ENCODE measurements around the gene LANCL3.
"Not testable (repeated sequence)": the region's sequence is repeated elsewhere in the genome, so short reads cannot be mapped to it uniquely, and the experiment has no call there.

The LANCL3 gene

DNA sequence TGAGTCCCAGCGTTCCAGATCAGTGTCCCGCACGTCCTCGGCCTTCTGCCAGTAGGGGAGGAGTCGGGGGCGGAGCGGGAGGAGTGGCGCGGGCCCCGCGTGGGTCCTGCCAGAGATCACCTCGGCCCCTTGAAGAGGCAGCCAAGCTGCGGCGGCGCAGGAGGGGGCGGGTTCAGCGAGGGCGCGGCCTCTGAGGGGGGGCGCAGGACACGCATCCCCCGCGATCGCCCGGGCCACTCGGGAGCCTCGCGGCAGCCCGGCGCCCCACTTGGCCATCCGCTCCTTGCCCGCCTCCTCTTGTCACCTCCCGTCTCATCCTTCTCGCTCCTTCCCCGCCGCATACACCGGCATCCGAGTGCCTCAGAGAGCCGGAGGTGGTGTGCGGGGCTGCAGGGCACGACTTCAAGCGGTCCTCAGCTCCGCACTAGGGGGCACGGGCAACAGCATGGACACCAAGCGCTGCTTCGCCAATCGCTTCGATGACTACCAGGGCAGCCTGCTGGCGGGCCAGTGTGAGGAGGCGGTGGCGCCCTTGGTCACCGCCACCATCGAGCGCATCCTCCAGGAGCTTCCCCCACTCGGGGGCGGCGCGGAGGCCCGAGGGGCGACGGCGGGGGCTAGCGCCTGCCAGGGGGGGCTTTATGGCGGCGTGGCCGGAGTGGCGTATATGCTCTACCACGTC, at the start of gene LANCL3:
Gene LANCL3 (plus strand): TSS at position 236 of the 682 bp plus-strand sequence. CDS start 210 bp downstream, at position 446.
- not testable (repeated sequence) for DNase-seq

DNA sequence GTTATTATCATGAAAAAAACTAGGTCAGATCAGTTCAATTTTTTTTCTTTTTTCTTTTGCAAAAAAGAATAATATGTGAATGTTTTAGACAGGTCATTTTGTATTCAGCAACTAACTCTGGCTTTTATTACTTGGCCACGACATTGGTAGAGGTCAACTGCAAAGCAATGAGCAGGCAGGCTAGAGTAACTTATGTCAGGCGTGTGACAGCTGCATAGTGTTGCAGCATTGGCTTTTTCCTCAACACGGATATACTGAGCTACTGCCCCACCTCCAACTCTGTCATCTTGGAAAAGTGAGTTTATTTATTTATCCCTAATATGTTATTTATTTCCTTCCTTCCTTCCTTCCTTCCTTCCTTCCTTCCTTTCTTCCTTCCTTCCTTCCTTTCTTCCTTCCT, 47.8 kb upstream of the LANCL3 start:
- not testable (repeated sequence) for DNase-seq

DNA sequence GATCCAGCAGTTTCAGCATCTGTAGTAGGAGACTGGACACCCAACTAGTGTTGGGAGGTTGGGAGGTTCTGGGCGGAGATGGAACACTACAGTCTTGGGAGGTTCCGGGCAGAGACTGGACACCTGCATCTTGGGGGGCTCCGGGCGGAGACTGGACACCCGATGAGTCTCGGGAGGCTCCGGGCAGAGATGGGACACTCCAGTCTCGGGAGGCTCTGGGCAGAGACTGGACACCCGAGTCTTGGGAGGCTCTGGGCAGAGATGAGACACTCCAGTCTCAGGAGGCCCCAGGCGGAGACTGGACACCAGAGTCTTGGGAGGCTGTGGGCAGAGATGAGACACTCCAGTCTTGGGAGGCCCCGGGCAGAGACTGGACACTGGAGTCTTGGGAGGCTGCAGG, 29.5 kb upstream of the LANCL3 start:
- DNase-seq, result no peak

DNA sequence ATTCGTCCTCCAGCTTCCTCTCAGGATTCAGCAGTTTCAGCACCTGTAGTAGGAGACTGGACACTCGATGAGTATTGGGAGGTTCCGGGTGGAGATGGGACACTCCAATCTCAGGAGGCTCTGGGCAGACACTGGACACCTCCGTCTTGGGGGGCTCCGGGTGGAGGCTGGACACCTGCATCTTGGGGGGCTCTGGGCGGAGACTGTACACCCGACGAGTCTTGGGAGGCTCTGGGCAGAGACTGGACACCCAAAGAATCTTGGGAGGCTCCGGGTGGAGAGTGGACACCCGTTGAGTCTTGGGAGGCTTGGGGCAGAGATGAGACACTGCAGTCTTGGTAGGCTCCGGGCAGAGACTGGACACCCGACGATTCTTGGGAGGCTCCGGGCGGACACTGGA, 28.7 kb upstream of the LANCL3 start:
- DNase-seq, result no peak

DNA sequence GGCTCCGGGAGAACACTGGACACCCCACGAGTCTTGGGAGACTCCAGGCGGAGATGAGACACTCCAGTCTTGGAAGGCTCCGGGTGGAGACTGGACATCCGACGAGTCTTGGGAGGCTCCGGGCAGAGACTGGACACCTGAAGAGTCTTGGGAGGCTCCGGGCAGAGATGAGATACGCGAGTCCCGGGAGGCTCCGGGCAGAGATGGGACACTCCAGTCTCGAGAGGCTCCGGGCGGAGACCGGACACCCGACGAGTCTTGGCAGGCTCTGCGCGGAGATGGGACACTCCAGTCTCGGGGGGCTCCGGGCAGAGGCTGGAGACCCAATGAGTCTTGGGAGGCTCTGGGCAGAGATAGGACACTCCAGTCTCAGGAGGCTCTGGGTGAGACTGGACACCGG, 28.1 kb upstream of the LANCL3 start:
- no peak for DNase-seq

DNA sequence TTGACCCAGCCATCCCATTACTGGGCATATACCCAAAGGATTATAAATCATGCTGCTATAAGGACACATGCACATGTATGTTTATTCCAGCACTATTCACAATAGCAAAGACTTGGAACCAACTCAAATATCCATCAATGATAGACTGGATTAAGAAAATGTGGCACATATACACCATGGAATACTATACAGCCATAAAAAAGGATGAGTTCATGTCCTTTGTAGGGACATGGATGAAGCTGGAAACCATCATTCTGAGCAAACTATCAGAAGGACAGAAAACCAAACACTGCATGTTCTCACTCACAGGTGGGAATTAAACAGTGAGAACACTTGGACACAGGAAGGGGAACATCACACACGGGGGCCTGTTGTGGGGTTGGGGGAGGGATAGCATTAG, 26.9 kb upstream of the LANCL3 start:
- not testable (repeated sequence) for DNase-seq

DNA sequence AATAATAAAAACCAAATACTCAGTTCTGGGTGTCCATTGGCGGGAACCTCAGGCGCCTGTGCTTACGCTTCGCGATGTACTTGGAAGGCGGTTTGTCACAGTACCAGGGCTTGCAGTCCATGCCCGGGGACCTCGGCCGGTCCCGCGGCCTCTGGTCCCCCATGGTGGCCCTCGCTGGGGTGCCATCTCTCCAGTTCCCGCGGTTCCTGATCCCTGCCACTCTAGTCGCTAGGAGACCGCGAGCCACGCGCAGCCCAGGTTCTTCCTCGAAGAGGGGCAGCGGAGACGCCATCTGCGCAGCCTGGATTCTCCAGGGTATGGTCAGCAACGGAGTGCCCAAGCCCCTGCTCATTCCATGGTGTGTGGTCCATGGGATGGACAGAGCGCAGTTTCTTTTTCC, 26.4 kb upstream of the LANCL3 start:
- DNase-seq, result no peak

DNA sequence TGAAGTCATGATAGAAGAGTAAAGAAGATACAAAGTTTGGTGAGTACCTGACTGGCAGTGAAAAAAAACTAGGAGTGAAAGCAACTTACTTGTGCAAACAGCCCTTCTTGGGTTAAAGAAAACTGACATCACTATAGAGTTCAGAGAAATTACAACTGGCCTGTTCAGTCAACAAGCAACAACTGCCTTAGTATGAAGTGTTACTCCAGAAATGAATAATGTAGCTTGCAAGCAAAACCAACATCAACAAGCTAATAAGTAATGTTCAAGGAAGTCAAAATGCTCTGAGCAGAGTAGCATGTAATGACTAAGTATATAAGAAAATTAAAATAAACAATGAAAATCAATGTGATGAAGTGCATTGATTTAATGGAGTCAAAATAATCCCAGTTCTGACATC, 21.8 kb upstream of the LANCL3 start:
- DNase-seq, result not testable (repeated sequence)

DNA sequence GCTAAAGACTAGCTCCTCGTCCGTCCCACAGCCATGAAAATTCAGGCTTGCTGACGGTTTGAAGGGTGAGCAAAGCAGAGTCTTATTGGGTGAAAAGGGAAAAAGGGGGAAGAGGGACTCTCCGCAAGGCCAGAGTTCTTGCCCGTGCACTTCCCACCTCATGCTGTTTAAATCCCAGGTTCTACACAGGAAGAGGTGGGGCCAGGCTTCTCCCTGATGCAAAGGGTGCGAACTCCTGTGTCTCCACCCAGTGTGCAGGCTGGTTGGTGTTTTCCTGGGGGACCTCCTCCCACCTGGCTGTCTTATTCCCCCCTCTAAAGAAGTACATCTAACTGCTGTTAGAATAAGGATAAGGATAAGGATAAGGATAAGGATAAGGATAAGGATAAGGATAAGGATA, 18.0 kb upstream of the LANCL3 start:
- no peak for DNase-seq

DNA sequence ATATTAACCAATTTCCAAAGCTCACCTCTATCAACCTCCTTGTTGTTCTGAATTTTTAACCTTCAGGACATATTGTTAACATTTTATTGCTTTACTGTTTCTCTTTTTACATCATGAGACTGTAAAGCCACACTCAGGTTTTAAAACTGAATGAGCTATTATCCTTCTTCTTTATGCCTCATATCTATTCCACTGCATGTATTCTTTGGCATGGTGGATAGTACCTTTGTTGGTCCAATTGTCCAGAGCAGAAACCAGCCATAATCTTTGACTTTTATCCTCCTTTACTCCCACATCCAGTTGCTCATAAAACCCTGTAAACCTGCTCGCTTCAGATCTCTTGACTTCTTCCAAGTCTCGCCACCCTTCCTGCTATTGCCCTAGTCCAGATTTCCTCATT, 6.2 kb upstream of the LANCL3 start:
- not testable (repeated sequence) for DNase-seq

DNA sequence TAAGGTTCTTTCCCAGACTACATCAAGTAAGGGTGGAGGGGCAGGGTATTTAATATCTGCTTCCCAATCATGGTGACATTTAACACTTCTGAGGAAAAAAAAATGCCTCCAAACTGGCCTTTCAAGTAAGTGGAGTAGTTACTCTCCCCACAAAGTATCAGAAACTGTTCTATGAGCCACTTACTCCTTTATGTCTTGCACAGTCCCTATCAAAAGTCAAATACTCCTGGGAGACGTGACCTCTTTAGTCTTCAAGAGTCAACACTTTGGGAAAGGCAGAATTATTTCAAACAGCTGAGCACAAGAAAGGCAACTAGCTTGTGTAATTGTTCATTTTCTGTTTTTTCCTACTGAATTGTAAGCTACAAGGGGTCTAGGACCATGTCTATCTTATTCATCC, 1.1 kb upstream of the LANCL3 start:
- not testable (repeated sequence) for DNase-seq

DNA sequence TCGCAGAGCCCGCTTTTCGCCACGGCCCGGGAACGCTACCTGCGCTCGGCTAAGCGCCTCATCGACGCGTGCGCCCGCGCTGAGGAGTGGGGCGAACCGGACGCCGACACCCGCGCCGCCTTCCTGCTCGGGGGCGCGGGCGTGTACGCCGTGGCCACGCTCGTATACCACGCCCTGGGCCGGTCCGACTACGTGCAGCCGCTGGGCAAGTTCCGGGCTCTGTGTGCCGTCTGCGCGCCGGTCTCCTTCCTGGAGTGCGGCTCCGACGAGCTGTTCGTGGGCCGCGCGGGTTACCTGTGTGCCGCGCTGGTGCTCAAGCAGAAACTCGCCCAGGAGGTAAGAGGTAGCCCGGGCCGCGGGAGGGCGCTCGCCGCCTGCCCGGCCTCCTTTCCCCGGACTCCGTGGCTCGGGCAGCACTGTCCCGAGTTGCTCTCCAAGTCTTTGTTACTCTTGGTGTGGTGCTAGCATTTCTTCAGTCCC, 687 bp downstream of the LANCL3 start:
- DNase-seq, result not testable (repeated sequence)

DNA sequence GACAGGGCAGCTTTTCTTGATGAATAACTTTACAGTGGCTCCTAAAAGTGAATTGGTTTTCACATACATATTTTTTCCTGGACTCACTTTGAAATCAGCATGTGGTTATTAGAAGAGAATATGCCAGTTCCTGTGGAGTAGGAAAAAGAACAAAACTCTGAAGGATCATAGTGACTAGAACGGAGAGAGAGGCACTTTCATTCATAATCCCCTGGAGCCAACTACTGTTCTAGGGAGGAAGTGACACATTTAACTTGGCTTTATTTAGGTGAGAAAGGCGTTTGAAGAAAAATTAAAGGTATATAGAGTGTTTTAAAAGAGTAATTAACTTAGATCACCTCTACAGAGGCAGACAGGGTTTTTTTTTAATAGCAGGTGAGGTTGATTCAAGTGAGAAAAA, 1.7 kb downstream of the LANCL3 start:
- DNase-seq, result not testable (repeated sequence)

DNA sequence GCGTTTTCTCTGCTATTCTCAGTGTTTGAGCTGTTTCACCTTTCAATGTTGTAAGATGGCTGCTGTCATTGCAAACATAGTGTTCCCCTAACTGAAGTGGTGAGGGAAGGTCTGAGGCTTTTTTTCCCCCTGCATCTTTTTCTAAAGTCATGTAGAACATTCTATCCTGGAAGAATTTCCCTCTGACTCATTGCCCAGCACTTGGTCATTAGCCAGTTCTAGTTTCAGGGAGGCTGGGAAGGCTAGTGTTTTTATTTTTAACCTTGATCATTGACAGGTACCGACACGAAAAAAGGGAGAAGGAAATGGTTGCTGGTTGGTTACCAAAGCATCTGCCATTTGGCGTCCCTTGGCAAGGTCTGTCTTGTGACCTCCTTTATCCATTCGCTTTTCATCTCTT, 6.6 kb downstream of the LANCL3 start:
- DNase-seq, result no peak

DNA sequence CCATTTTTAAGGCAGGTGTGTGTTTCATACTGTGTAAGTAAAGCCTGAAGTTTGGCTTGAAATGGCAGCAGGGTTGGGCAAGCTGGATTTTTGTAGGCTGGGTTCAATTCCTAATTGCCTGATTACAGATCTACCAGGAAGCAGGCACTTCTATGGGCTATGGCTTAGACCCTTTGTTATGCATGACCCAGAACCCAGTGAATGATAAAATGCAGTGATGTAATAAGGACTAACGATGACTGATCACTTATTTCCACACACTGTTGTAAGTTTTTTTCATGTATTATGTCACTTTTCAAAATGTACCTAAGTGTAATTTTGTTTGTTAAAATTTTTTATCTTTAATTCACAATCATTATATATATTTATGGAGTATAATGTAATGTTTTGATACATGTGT, 8.6 kb downstream of the LANCL3 start:
- DNase-seq, result no peak

DNA sequence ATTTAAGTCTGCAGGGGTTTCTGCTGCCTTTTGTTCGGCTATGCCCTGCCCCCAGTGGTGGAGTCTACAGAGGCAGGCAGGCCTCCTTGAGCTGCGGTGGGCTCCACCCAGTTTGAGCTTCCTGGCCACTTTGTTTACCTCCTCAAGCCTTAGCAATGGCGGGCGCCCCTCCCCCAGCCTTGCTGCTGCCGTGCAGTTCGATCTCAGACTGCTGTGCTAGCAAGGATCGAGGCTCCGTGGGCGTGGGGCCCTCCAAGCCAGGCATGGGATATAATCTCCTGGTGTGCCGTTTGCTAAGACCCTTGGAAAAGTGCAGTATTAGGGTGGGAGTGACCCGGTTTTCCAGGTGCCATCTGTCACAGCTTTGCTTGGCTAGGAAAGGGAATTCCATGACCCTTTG, 15.9 kb downstream of the LANCL3 start:
- not testable (repeated sequence) for DNase-seq

DNA sequence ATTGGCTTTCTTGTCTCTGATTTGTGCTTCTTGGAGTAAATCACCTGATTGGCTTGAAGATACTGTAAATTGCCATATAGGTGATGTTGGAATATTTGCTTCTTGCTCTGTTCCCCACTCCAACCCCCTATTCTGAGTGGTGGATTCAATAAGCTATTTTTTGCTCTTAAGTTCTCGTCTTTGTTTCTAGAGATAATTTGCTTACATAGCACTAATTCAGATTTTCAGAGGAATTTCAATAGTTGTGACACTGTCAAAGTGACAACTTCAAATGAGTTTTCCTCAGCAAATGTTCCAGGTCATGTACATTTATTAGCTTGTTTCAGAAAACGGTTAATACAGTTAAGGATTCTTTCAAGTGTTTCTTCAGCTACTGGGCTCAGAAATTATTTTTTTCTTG, 18.6 kb downstream of the LANCL3 start:
- no peak for DNase-seq

DNA sequence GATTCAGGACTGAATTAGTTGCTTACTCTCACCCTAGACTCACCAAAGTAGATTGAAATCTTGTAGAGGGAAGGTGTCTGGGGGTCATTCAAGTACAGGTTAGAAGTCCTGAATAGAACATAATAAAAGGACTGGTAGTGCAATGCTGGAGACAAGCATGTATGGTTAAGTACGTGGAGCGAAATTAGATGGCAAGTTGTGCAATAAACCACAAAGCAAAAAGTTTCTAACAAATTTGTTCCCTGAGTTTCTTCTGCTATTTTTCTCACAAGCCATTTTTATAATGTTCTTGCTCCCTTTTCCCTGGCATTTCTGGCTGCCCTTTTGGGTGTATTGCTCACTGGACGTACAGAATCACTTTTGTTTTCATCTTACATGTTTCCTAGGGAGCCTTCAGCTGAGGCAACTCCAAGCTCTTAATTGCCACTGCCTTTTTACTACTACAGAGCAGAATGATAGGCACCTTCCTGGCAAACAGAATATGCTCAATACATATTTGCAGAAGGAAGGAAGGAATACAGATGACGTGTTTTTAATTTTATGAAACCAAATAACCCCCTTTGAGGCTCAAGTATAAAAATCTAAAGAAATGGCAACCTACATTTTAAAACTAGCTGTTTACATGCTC, 23.4 kb downstream of the LANCL3 start:
- no peak for DNase-seq

DNA sequence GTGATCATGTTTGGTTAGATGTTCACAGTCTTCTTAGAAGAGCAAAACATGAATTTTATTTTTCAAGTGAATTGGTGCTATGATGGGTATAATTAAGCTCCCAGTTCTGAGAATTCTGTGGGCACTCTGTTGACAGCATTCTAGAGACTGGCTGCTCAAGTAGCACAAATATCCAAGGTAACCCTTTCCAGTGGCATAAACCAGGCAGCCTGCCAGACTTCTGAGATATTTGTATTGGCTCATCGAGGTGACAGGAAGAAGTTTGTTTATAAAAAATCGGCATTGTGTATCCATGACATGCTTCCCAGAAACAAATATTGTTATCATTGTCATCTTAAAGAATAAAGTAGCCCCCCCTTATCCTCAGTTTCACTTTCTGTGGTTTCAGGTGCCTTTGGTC, 28.3 kb downstream of the LANCL3 start:
- DNase-seq, result no peak

DNA sequence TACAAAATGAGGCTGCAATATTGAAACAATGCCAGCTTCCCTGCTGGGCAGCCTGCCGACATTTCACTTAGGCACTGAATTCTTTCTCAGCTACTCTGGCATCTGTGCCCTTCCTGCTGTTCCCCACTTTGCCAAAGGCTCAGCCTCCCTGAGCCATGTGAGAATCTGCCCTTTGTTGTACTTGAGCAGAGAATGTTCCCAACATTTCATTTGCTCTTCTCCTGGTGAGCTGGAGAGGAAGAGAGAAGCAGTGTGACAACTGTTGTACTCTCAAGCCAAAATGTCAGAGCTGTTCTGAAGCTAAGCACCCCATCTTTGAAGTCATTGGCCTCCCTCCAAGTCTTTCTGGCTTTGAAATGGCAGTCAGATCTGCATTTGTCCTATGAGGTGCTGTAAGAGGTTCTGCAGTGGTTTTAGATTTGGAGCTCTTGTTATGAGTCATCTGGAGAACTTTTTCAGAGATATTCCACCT, 32.5 kb downstream of the LANCL3 start:
- no peak for DNase-seq

DNA sequence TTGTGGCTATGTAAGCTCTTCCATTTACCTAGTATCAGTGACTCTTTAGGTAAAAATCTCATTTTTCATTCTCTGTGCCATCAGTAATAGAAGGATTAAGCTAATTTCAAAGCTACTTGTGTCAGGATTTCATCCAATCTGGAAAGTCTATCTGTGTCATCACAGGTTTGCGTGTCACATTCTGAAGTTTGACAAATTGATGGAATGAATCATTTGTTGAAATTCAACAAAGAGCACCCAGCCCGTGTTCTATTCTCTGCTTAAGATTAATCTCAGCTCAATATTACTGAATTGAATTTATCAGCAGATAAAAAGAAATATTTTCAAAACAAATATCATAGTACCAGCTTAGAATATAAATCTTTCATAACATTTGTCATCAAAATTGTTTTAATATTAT, 35.8 kb downstream of the LANCL3 start:
- DNase-seq, result no peak

DNA sequence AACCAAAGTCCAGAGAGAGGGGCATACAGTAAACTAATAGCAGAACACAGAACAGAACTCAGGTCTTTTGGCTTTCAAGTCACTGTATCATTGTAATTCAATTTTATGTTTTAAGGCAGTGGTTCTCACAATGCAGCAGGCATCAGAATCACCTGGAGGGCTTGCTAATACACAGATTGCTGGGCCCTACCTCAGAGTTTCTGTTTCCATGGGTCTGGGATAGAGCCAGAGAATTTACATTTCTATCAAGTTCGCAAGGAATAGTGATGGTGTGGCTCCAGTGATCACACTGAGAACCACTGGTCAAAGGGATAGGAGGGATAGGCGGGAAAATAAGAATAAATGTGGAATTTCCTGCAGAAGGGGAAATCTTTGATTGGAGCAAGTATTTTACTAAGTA, 36.7 kb downstream of the LANCL3 start:
- no peak for DNase-seq

DNA sequence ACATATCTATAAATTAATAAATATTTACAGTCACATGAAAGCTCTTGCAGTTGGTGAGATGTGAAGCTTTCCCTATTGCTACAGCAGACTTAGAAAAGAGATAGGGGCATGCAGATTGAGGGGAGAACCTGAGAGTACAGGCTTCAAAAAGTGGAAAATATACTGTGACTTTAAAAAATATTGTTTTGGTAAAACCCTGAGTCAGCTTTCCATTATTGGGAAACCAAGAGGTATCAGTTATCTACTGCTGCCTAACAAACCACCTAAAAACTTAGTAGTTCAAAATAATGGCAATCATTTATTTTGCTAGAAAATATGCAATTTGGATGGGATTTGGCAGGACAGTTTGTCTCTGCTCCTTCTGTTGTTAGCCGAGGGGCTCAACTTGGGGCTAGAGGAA, 38.3 kb downstream of the LANCL3 start:
- no peak for DNase-seq

DNA sequence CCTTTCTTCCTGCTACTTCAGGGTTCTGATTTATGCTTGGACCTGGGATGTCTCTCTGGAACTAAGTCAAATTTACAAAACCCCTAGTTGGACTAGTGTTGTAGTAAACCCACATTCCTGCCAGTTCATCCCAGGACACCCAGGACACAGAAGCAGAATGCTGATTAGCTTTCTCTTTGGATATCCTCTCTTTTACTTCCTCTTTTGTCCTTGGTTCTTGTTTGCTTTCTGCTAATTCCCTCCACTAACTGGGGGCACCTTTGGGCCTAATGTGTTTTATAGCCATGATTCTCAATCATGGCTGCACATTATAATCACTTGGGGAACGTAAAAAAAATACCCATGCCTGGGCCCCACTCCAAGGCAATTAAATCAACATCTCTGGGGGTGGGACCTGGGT, 42.5 kb downstream of the LANCL3 start:
- DNase-seq, result no peak

DNA sequence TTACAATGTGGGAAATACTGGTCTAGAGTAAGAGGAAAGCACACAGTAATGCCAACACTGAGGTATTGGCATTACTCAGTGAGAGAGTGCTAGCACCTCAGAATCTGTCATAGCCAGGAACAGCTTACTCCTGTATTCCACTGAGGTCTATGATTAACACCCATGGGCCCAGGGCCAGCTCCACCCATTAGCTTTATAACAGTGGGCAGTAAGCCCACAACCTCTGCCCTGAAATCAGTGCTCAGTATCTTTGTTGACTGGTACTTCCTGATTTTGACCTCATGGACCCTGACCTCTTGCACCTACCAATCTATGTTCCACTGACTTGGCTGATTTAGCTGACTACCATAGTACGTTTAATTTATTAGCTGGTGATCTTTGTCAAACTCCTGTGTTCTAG, 56.1 kb downstream of the LANCL3 start:
- no peak for DNase-seq
